GM12878 (cell line): ENCODE measurements around the gene CD300A. TPM values are rescaled to one million over a fixed set of nuclear protein-coding genes. Genes with fewer than 3 reads are reported as not detected.

ENCODE experiments used
- ATAC-seq: fragments of 200-7000 bp; cut with Tn5 transposase; 3 replicates; pipeline ENCODE4 v1.9.1; 2020; ENCODE audit warnings: mild to moderate bottlenecking, moderate library complexity
- BruUV-seq: library from RNA; stranded (reverse); fragments of 400-500 nt; replicated peaks from 2 replicates; lab custom pipeline; 2021; lab: Mats Ljungman, UMichigan
- CTCF ChIA-PET: fragments of 300-600 bp; sonication (Branson Sonifier 250); formaldehyde crosslinking; extraction: SDS; loops from one replicate; lab custom pipeline; 2021; ENCODE audit warnings: inconsistent platforms; lab: Yijun Ruan, JAX
- POLR2A ChIA-PET: fragments of 350-600 bp; formaldehyde crosslinking; extraction: SDS; loops from one replicate; lab custom pipeline; 2021; ENCODE audit warnings: inconsistent platforms; lab: Charles Lee
- RAD21 ChIA-PET: fragments of 300-600 bp; sonication (Branson Sonifier 250); formaldehyde crosslinking; loops from one replicate; lab custom pipeline; 2023; ENCODE audit warnings: antibody characterized with exemption; ENCODE audit not compliant: unreplicated experiment; lab: Charles Lee
- SMC1A ChIA-PET: fragments of 300-600 bp; sonication (Branson Sonifier 250); formaldehyde crosslinking; loops from one replicate; lab custom pipeline; 2023; ENCODE audit not compliant: unreplicated experiment, uncharacterized antibody; lab: Charles Lee
- DNase-seq: peaks from one replicate; pipeline ENCODE4 v3.0.0-alpha.2; 2011; ENCODE audit warnings: low read depth, low spot score
- FAIRE-seq: peaks from 3 replicates; lab custom pipeline; 2011; peaks lifted over from hg19 to GRCh38; lab: Jason Lieb, UNC
- H2AFZ ChIP-seq: 2 replicates; pipeline ENCODE4 v1.6.0; 2011; ENCODE audit warnings: low read depth, low read length, control low read depth; ENCODE audit not compliant: control insufficient read depth
- H3K27ac ChIP-seq: 2 replicates; pipeline ENCODE4 v1.5.1; 2011; ENCODE audit warnings: control low read depth; ENCODE audit not compliant: control insufficient read depth, insufficient read depth
- H3K27me3 ChIP-seq, 2 experiments: replicated peaks in 1 of 2; 2 replicates each; pipeline versions ENCODE4 v1.6.0 to v1.6.1; 2011; ENCODE audit warnings: low read length in 1 of 2; ENCODE audit not compliant: control insufficient read depth in 2 of 2, insufficient read depth in 2 of 2
- H3K36me3 ChIP-seq, 2 experiments: 2 replicates each; pipeline ENCODE4 v1.5.1; 2011; ENCODE audit warnings: low read length in 1 of 2; ENCODE audit not compliant: control insufficient read depth in 2 of 2, insufficient read depth in 2 of 2
- H3K4me1 ChIP-seq: 2 replicates; pipeline ENCODE4 v1.6.1; 2011; ENCODE audit warnings: mild to moderate bottlenecking, low read length, moderate library complexity, mixed read lengths; ENCODE audit not compliant: control insufficient read depth, insufficient read depth
- H3K4me2 ChIP-seq: 2 replicates; pipeline ENCODE4 v1.6.0; 2011; ENCODE audit warnings: control low read depth; ENCODE audit not compliant: control insufficient read depth, insufficient read depth
- H3K4me3 ChIP-seq: fragments of 200-600 bp; sonication (generic); 2 replicates; pipeline ENCODE4 v1.5.1; 2016
- H3K79me2 ChIP-seq: 2 replicates; pipeline ENCODE4 v1.6.0; 2011; ENCODE audit warnings: low read length; ENCODE audit not compliant: control insufficient read depth, insufficient read depth
- H3K9ac ChIP-seq: 2 replicates; pipeline ENCODE4 v1.8.0; 2011; ENCODE audit warnings: low read length, control low read depth, mixed read lengths; ENCODE audit not compliant: control insufficient read depth, insufficient read depth
- H3K9me3 ChIP-seq: replicated peaks from 3 replicates; pipeline ENCODE4 v1.5.1; 2011; ENCODE audit warnings: mild to moderate bottlenecking, low read length; ENCODE audit not compliant: control insufficient read depth, insufficient read depth
- H4K20me1 ChIP-seq: 2 replicates; pipeline ENCODE4 v1.6.0; 2011; ENCODE audit not compliant: control insufficient read depth, insufficient read depth
- BHLHE40 ChIP-seq, 2 experiments: fragments of 450-650 bp in 1 of 2; IDR thresholded peaks; 2 replicates each; pipeline ENCODE4 v1.6.1; 2011 to 2017; ENCODE audit warnings: low read depth in 2 of 2, borderline replicate concordance in 1 of 2, improper control_type of control experiment in 1 of 2, low read length in 1 of 2, mild to moderate bottlenecking in 1 of 2
- CREM ChIP-seq: IDR thresholded peaks from 2 replicates; pipeline ENCODE4 v1.6.1; 2014; ENCODE audit warnings: antibody characterized with exemption, low read depth
- DPF2 ChIP-seq: fragments of 450-650 bp; IDR thresholded peaks from 2 replicates; pipeline ENCODE4 v1.6.1; 2017; ENCODE audit warnings: mild to moderate bottlenecking
- FOXM1 ChIP-seq: IDR thresholded peaks from 2 replicates; pipeline ENCODE4 v1.6.1; 2012; ENCODE audit warnings: low read depth, mild to moderate bottlenecking, inconsistent platforms, low read length, moderate library complexity
- HCFC1 ChIP-seq: fragments of 150-350 bp; IDR thresholded peaks from 2 replicates; pipeline ENCODE4 v1.6.1; 2014; ENCODE audit warnings: low read length
- HDAC6 ChIP-seq: fragments of 200-600 bp; sonication (generic); IDR thresholded peaks from one replicate; pipeline ENCODE4 v1.8.0; 2017; ENCODE audit warnings: antibody characterized with exemption; ENCODE audit not compliant: unreplicated experiment
- IKZF1 ChIP-seq: fragments of 450-650 bp; conservative IDR thresholded peaks from 2 replicates; pipeline ENCODE4 v1.6.1; 2017; ENCODE audit warnings: antibody characterized with exemption, mild to moderate bottlenecking
- JUNB ChIP-seq: IDR thresholded peaks from 2 replicates; pipeline ENCODE4 v1.6.1; 2016; ENCODE audit warnings: antibody characterized with exemption, mild to moderate bottlenecking
- LARP7 ChIP-seq: fragments of 450-650 bp; IDR thresholded peaks from 2 replicates; pipeline ENCODE4 v1.6.1; 2017; ENCODE audit warnings: mild to moderate bottlenecking
- MEF2B ChIP-seq: fragments of 450-650 bp; IDR thresholded peaks from 2 replicates; pipeline ENCODE4 v1.6.1; 2018; ENCODE audit warnings: mild to moderate bottlenecking, moderate library complexity; ENCODE audit not compliant: partially characterized antibody, poor library complexity, severe bottlenecking
- NBN ChIP-seq: fragments of 450-650 bp; IDR thresholded peaks from 2 replicates; pipeline ENCODE4 v1.6.1; 2016
- POLR2AphosphoS5 ChIP-seq: IDR thresholded peaks from 2 replicates; pipeline ENCODE4 v1.6.1; 2011; ENCODE audit warnings: mild to moderate bottlenecking, low read length, inconsistent platforms
- SIN3A ChIP-seq: IDR thresholded peaks from 2 replicates; pipeline ENCODE4 v1.6.1; 2012; ENCODE audit warnings: low read depth, low read length, improper control_type of control experiment
- ZBTB33 ChIP-seq: fragments of 450-650 bp; IDR thresholded peaks from 2 replicates; pipeline ENCODE4 v1.6.1; 2017; ENCODE audit warnings: mild to moderate bottlenecking
- ZNF207 ChIP-seq: fragments of 450-650 bp; IDR thresholded peaks from 2 replicates; pipeline ENCODE4 v1.6.1; 2014; ENCODE audit warnings: antibody characterized with exemption, mild to moderate bottlenecking, borderline replicate concordance
- WGBS: methylation state at CpG from one replicate; pipeline ENCODE4 v1.1.6; 2016; ENCODE audit warnings: low lambda C conversion rate; ENCODE audit not compliant: insufficient replicate concordance, insufficient coverage; ENCODE audit errors: missing lambda C conversion rate; 5-methylcytosine and 5-hydroxymethylcytosine counted together
- in situ Hi-C: fragments of 300-500 bp; cut with MboI; formaldehyde crosslinking; loops from 9 replicates; pipeline ENCODE4 v1.14.3; 2018; ENCODE audit warnings: mixed read lengths
- intact Hi-C: fragments of 100-400 bp; cut with micrococcal nuclease; formaldehyde crosslinking; loops from one replicate; pipeline ENCODE4 v1.14.2; 2022; ENCODE audit not compliant: unreplicated experiment
- polyA plus RNA-seq, 11 experiments: library from polyadenylated mRNA; depleted of rRNA in 4 of 11; unstranded in 6 of 11; stranded (reverse) in 5 of 11; fragments of >200 nt; fragmentation: Nextera tagmentation in 4 of 11; fragmentation: Illumina TruSeq in 1 of 11; extraction: Ambion mirVana in 4 of 11; extraction: Trizol in 1 of 11; gene quantifications; 1 replicate in 1 of 11; 2 replicates in 10 of 11; pipeline versions ENCODE4 v1.2.1 to v1.2.3, GENCODE V29; 2011 to 2016; ENCODE audit warnings: inconsistent platforms in 2 of 11, missing spikeins in 2 of 11, low read depth in 1 of 11
- total RNA-seq, 4 experiments: library from RNA; depleted of rRNA in 3 of 4; stranded (reverse); fragments of >200 nt in 3 of 4; fragmentation: Illumina TruSeq in 1 of 4; extraction: Trizol in 1 of 4; gene quantifications; 2 replicates each; pipeline versions ENCODE4 v1.2.1 to v1.2.3, GENCODE V29; 2013 to 2021

The CD300A gene
- total and polyA plus RNA-seq, 10 of the 15 experiments (the other 5 are each of a cell fraction or from before 2014, with no cell fraction given), result 10.6 to 128 (median 36.1) TPM

DNA sequence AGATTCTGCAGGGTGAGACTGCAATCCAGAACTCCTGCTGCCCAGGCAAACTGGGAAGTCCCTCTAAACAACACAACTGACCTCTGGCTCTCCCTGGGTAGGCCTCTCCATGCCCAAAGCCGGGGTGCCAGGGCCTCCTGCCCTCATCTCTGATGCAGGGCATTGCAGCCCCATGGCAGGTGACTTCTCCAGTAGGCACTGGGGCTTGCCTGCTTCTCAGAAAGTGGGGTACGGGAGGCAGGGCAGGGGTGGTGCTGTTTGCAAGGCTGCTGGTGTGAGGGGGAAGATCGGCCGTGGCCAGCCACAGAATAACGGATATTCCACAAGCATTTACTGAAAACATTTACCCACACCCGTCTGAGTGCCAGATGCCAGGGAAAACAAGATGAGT lies 38.7 kb upstream of the CD300A start:
- Histone ChIP-seq H3K9me3 (no peaks in the 10 kb centered on the region), H3K79me2 (no peaks in the 10 kb centered on the region), H3K36me3 (no peaks in the 10 kb centered on the region), H3K4me2 (no peak overlapping the region), H2AFZ (no peak overlapping the region), H3K9ac (no peak overlapping the region), H3K4me1 (peaks cover 17% of the 10 kb centered on the region), H4K20me1 (no peaks in the 10 kb centered on the region)
- DNase-seq, result no peak
- ChIA-PET CTCF (interaction anchor here (1.0 to 1.5 kb wide), 2 partner anchors 34 to 47 kb away, joined by 3 read pairs; no protein-coding TSS in a partner anchor), POLR2A (no interaction called here), SMC1A (no interaction called here), RAD21 (interaction anchor here (0.6 kb wide), 1 partner anchor 439 kb away, joined by 3 read pairs; no protein-coding TSS in a partner anchor)
- in situ Hi-C loops, result no loop called here
- WGBS, result 15% methylated on average over 6 of the region's 6 CpGs
- TF ChIP-seq BHLHE40 (IDR thresholded peaks at IDR 0.05; ENCODE audit: borderline replicate concordance in 1 of 2, low read depth in 2 of 2, low read length in 1 of 2) (no peak), HCFC1 (no peak), DPF2 (no peak), SIN3A (no peak), CREM (no peak), NBN (no peak), ZBTB33 (no peak), POLR2AphosphoS5 (no peak), HDAC6 (no peak), ZNF207 (no peak), IKZF1 (no peak), MEF2B (no peak), FOXM1 (no peak), LARP7 (no peak), JUNB (no peak)
- TF ChIP-seq, all 136 proteins: peak for 0
- peaks cover 3 to 11% of the 10 kb centered on the region in 2 experiments; a peak in 3 of 4 replicates for H3K27me3 ChIP-seq
- FAIRE-seq (no peak), ATAC-seq (no peak)
- no peak overlapping the region for H3K27ac ChIP-seq
- no TSS peak for BruUV-seq
- intact Hi-C loops, result no loop called here
- no peak overlapping the region for H3K4me3 ChIP-seq
